AG04449 (cell line): ENCODE results near the gene ERBIN.
"Not testable (repeated sequence)": the region's sequence is repeated elsewhere in the genome, so short reads cannot be mapped to it uniquely, and the experiment has no call there.

Experiments used
- CTCF ChIA-PET: fragments of 350-600 bp; formaldehyde crosslinking; extraction: SDS; loops from one replicate; lab custom pipeline; 2021; ENCODE audit warnings: antibody characterized with exemption; lab: Yijun Ruan, JAX
- POLR2A ChIA-PET: fragments of 400-600, 350-600 bp; formaldehyde crosslinking; extraction: SDS; loops from one replicate; lab custom pipeline; 2020; ENCODE audit warnings: antibody characterized with exemption, inconsistent platforms; lab: Yijun Ruan, JAX
- DNase-seq: peaks from one replicate; pipeline ENCODE4 v3.0.0-alpha.2; 2010; ENCODE audit warnings: low read depth, low spot score
- H3K4me3 ChIP-seq: 2 replicates; pipeline ENCODE4 v1.5.1; 2011; ENCODE audit warnings: low read depth, mild to moderate bottlenecking, control low read depth, low read length
- TF ChIP-seq, protein P1 (sequence below): IDR thresholded peaks from one replicate; pipeline ENCODE4 v1.5.1; 2011; ENCODE audit warnings: mild to moderate bottlenecking, moderate library complexity, low read length, control low read depth, inconsistent platforms; ENCODE audit not compliant: insufficient read depth; ENCODE audit errors: missing control alignments

ERBIN gene

DNA sequence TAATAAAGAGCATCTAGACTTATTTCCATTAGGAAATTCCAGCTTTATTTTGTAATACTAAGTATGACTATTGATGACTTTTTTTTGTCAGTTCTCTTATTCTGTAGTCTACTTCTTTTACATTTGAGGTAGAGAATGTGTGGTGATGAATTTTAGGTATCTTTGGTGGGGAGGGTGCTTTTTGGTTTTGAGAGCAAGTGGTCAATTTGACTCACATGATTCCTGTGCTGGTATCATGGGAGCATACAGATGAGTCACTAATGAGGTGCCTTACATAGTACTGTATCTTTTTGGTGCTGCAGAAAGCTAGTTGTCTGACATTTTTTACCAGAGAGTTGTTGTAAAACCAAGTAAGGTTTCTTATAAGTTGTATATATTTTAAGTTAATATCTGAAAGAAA, 35.3 kb downstream of the ERBIN start:
- POLR2A ChIA-PET: no interaction called here
- TF ChIP-seq, protein P1, sequence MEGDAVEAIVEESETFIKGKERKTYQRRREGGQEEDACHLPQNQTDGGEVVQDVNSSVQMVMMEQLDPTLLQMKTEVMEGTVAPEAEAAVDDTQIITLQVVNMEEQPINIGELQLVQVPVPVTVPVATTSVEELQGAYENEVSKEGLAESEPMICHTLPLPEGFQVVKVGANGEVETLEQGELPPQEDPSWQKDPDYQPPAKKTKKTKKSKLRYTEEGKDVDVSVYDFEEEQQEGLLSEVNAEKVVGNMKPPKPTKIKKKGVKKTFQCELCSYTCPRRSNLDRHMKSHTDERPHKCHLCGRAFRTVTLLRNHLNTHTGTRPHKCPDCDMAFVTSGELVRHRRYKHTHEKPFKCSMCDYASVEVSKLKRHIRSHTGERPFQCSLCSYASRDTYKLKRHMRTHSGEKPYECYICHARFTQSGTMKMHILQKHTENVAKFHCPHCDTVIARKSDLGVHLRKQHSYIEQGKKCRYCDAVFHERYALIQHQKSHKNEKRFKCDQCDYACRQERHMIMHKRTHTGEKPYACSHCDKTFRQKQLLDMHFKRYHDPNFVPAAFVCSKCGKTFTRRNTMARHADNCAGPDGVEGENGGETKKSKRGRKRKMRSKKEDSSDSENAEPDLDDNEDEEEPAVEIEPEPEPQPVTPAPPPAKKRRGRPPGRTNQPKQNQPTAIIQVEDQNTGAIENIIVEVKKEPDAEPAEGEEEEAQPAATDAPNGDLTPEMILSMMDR: no peak
- DNase-seq: no peak
- CTCF ChIA-PET: no interaction called here
- H3K4me3 ChIP-seq: no peak overlapping the region

DNA sequence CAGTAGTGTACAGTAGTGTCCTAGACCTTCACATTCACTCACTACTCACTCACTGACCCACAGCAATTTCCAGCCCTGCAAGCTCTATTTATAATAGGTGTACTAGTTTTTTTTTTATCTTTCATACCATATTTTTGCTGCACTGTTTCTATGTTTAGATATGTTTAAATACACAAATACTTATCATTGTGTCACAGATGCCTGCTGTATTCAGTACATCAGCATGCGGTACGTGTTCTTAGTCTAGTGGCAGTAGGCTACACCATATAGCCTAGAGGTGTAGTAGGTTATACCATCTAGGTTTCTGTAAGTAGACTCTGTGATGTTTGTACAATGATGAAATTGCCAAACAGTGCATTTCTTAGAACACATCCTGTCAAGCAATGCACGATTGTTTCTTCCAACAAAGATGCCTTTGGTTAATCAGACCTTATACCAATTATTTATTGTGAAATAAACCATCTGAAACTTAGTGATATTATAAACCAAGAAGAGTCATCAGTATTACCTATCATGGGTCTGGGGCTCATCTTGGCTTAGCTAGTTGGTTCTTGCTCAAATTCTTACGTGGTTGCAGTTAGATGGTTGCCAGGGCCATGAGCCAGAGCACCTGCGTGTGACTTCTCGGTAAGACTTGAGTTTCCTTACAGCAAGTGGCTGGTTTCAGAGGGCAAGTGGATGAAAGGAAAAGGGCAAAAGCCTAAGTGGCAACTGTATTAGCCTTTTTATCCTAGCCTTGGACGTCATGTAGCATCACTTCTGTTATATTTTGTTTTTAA, 41.1 kb downstream of the ERBIN start:
- no peak overlapping the region for H3K4me3 ChIP-seq
- TF ChIP-seq, protein P1: no peak
- CTCF ChIA-PET: interaction anchor here (0.6 kb wide), 1 partner anchor 156 kb away, joined by 3 read pairs; no protein-coding TSS in a partner anchor
- DNase-seq: no peak
- POLR2A ChIA-PET: interaction anchor here (0.6 kb wide), 1 partner anchor 13 kb away, joined by 3 read pairs; no protein-coding TSS in a partner anchor

DNA sequence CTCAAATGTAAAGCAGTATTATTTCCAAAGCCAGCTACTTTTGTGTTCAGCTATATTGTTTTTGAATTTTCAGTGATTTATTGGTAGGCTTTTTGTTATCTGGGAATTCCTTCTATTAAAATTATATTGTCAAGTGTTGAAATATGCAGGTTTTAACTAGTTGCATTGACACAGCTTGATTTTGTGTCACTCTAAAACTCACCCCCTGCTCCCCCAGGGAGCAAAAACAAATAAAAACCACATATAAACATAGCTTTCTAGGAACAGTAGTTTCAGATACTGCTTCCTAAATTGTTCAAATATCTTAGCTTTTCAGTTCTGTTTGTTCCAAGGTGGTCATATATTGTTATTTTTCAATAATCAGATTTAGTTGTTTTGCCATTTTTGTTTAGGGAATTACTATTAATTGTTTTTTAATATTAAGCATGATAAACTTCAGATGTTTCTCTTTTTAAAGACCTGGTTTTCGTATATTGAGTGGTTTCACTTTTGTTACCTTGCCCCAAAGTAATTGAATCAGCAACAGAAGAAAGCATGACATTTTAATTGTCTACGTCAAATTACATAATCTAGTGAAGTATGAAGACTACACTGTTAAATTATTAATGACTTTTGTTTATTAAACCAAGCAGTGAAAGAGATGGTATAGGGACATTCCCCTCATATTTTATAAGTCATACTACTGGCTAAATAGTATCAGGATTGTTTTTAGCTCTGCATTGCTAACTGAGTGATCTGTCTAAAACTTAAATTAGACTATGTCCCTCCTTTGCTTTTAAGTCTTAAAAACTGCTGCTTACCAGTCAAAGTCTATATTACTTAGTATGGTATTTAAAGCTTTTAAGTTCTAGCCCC, 43.4 kb downstream of the ERBIN start:
- no peak overlapping the region for H3K4me3 ChIP-seq
- ChIA-PET POLR2A (no interaction called here), CTCF (interaction anchor here (1.5 to 1.8 kb wide), 2 partner anchors 43 to 228 kb away, joined by 4 read pairs; partner anchors contain the start of gene ERBIN)
- TF ChIP-seq, protein P1: no peak
- DNase-seq: no peak

DNA sequence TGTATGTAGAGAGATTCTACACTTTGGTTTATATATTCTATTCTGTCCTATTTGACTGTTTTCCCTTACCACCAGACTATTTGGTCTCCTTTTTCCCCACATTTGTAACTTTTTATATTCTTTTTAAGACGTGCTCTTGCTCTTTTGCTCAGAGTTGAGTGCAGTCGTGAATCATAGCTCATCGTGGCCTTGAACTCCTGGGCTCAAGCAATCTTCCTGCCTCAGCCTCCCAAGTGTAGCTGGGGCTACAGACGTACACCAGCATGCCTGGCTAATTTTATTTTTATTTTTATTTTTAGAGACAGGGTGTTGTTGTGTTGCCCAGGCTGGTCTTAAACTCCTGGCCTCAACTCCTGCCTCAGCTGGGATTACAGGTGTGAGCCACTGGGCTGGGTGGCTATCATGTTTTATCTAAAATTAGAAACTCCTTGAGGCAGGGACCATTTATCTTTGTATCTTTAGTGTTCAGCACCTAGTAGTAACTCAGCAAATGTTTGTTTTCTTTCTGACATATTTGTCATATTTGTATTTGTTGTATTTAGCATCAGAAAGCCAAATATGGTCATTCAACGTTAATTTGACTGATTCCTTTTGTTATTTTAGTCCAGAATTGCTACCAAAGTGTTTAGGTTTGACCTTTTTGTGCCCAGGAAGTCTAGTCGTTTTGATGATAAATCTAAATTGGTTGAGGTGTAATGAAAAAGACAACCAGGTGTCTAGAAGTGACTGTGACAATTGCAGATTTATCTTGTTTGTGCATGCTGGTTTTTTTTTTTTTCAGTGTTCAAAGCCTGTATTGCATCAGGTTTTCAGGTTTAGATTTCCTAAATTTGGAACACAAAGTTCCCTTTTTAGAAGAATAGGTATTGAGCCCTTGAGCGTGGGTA, 44.3 kb downstream of the ERBIN start:
- no peak for DNase-seq
- TF ChIP-seq, protein P1: no peak
- CTCF ChIA-PET: interaction anchor here (1.8 kb wide), 1 partner anchor 229 kb away, joined by 4 read pairs; no protein-coding TSS in a partner anchor
- POLR2A ChIA-PET: no interaction called here
- H3K4me3 ChIP-seq: no peak overlapping the region

DNA sequence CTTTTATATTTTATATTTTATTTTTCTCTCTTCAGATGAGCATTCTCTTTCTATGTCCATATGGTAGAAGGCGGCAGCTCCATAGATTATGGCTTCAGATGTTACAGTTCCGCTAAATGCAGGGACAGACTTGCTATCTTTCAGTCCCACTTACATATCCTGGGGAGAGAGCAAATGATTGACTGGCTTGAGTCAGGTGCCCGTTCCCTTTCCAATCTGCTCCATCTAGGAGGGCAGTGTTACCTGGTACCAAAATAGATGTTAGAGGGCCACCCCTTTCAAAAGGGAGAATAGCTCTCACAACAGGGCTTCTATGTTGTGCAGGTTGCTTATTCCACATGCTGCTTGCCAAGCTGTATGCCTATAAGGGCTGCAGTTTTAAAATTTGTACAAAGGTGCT, 45.3 kb downstream of the ERBIN start:
- POLR2A ChIA-PET: no interaction called here
- TF ChIP-seq, protein P1: no peak
- DNase-seq: no peak
- CTCF ChIA-PET: no interaction called here
- no peak overlapping the region for H3K4me3 ChIP-seq

DNA sequence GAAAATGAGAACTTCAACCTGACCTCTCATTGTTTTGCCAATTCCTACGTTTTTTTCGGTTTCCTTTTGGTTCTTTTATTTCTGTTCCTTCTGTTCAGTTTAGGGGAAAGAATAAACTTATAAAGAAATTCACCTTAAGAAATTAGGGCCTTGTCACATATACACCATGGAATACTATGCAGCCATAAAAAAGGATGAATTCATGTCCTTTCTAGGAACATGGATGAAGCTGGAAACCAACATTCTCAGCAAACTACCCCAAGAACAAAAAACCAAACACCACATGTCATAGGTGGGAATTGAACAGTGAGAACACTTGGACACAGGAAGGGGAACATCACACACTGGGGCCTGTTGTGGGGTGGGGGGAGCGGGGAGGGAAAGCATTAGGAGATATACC, 46.5 kb downstream of the ERBIN start:
- POLR2A ChIA-PET: not testable (repeated sequence)

More for the DNA sequence above, 46.5 kb downstream of the ERBIN start:
- CTCF ChIA-PET, DNase-seq, H3K4me3 ChIP-seq: not testable (repeated sequence)
